ENCODE results near the gene TMPRSS11E. TPM values are rescaled to one million over a fixed set of nuclear protein-coding genes. Genes with fewer than 3 reads are reported as not detected.

Gene TMPRSS11E
- total and polyA plus RNA-seq, 2 experiments from 2014 or later = 1.7 to 1.8 TPM

DNA sequence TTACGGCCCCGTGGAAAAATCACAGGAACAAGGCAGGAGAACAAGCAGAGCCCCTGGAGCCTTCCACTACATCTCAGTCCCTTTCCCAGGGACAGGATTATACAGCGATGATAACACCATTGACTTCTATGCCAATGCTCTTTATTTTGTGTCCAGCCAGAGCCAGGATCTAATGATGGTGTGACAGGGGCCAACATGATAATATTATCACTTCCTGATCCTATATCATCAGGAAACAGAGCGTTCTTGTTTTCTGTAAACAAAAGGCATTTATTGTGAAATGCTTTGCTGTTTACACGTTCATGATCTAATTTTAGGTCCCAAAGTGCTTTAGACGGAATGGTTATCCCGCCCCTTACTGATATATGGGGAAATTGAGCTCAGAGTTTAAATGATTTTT, 12.8 kb downstream of the TMPRSS11E start:
- no peak overlapping the region for H3K4me3 ChIP-seq
- DNase-seq (ENCODE audit: low spot score) = no peak
- TF ChIP-seq, protein P1, sequence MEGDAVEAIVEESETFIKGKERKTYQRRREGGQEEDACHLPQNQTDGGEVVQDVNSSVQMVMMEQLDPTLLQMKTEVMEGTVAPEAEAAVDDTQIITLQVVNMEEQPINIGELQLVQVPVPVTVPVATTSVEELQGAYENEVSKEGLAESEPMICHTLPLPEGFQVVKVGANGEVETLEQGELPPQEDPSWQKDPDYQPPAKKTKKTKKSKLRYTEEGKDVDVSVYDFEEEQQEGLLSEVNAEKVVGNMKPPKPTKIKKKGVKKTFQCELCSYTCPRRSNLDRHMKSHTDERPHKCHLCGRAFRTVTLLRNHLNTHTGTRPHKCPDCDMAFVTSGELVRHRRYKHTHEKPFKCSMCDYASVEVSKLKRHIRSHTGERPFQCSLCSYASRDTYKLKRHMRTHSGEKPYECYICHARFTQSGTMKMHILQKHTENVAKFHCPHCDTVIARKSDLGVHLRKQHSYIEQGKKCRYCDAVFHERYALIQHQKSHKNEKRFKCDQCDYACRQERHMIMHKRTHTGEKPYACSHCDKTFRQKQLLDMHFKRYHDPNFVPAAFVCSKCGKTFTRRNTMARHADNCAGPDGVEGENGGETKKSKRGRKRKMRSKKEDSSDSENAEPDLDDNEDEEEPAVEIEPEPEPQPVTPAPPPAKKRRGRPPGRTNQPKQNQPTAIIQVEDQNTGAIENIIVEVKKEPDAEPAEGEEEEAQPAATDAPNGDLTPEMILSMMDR (IDR thresholded peaks at IDR 0.05; ENCODE audit: poor library complexity) = no peak
- TF ChIP-seq EZH2 (IDR thresholded peaks at IDR 0.05; ENCODE audit: borderline replicate concordance) (no peak), EZH2phosphoT487 (IDR thresholded peaks at IDR 0.05; ENCODE audit: low read depth, severe bottlenecking, unreplicated experiment) (no peak)
- H3K9me2 ChIP-seq (replicated peaks; ENCODE audit: insufficient read depth) = no peaks in the 10 kb centered on the region
- no peaks in the 10 kb centered on the region for H3K27me3 ChIP-seq
- WGBS (ENCODE audit: low lambda C conversion rate, missing lambda C conversion rate) = 73% methylated on average over 7 of the region's 7 CpGs
- no peaks in the 10 kb centered on the region for H3K4me1 ChIP-seq (ENCODE audit: insufficient read depth)
- no peaks in the 10 kb centered on the region for H3K9me3 ChIP-seq (ENCODE audit: low read depth)
- no peaks in the 10 kb centered on the region for H3K79me2 ChIP-seq
- no peak overlapping the region for H3K4me2 ChIP-seq
- no peak overlapping the region for H2AFZ ChIP-seq
- H3K36me3 ChIP-seq (replicated peaks; ENCODE audit: insufficient read depth, low read depth) = no peaks in the 10 kb centered on the region
- H3K27ac ChIP-seq = no peak overlapping the region
- no peaks in the 10 kb centered on the region for H4K20me1 ChIP-seq (ENCODE audit: insufficient read depth, poor library complexity, severe bottlenecking)

GRCh38 chr4:68461790-68462189, 14.5 kb downstream of the TMPRSS11E start:
- no peak overlapping the region for H3K4me3 ChIP-seq
- TF ChIP-seq EZH2phosphoT487 (IDR thresholded peaks at IDR 0.05; ENCODE audit: low read depth, severe bottlenecking, unreplicated experiment) (no peak), EZH2 (IDR thresholded peaks at IDR 0.05; ENCODE audit: borderline replicate concordance) (no peak)
- TF ChIP-seq, protein P1 (IDR thresholded peaks at IDR 0.05; ENCODE audit: poor library complexity) = no peak
- DNase-seq (ENCODE audit: low spot score) = no peak
- H3K79me2 ChIP-seq = no peaks in the 10 kb centered on the region
- H3K9me3 ChIP-seq (ENCODE audit: low read depth) = no peaks in the 10 kb centered on the region
- H3K27ac ChIP-seq = no peak overlapping the region
- H4K20me1 ChIP-seq (ENCODE audit: insufficient read depth, poor library complexity, severe bottlenecking) = no peaks in the 10 kb centered on the region
- H3K27me3 ChIP-seq = no peaks in the 10 kb centered on the region
- H2AFZ ChIP-seq = no peak overlapping the region
- no peaks in the 10 kb centered on the region for H3K4me1 ChIP-seq (ENCODE audit: insufficient read depth)
- no peaks in the 10 kb centered on the region for H3K9me2 ChIP-seq (replicated peaks; ENCODE audit: insufficient read depth)
- no peaks in the 10 kb centered on the region for H3K36me3 ChIP-seq (replicated peaks; ENCODE audit: insufficient read depth, low read depth)
- 100% methylated on average over 3 of the region's 3 CpGs for WGBS (ENCODE audit: low lambda C conversion rate, missing lambda C conversion rate)
- H3K4me2 ChIP-seq = no peak overlapping the region

- Histone ChIP-seq H2AFZ (no peak overlapping the region), H3K27me3 (no peaks in the 10 kb centered on the region), H3K4me2 (no peak overlapping the region), H3K79me2 (no peaks in the 10 kb centered on the region), H4K20me1 (ENCODE audit: insufficient read depth, poor library complexity, severe bottlenecking) (no peaks in the 10 kb centered on the region), H3K9me3 (ENCODE audit: low read depth) (no peaks in the 10 kb centered on the region), H3K4me1 (ENCODE audit: insufficient read depth) (no peaks in the 10 kb centered on the region), H3K27ac (no peak overlapping the region), H3K9me2 (replicated peaks; ENCODE audit: insufficient read depth) (no peaks in the 10 kb centered on the region), H3K36me3 (replicated peaks; ENCODE audit: insufficient read depth, low read depth) (no peaks in the 10 kb centered on the region), H3K4me3 (no peak overlapping the region)
- no peak for DNase-seq (ENCODE audit: low spot score)
- TF ChIP-seq EZH2 (IDR thresholded peaks at IDR 0.05; ENCODE audit: borderline replicate concordance) (no peak), EZH2phosphoT487 (IDR thresholded peaks at IDR 0.05; ENCODE audit: low read depth, severe bottlenecking, unreplicated experiment) (no peak)
- TF ChIP-seq, protein P1 (IDR thresholded peaks at IDR 0.05; ENCODE audit: poor library complexity) = no peak
- 95% methylated on average over 2 of the region's 2 CpGs for WGBS (ENCODE audit: low lambda C conversion rate, missing lambda C conversion rate)
Observed at GRCh38 chr4:68462691-68463090, 15.4 kb downstream of the TMPRSS11E start.

GRCh38 chr4:68463796-68464195, 16.5 kb downstream of the TMPRSS11E start:
- no peak for DNase-seq (ENCODE audit: low spot score)
- no peaks in the 10 kb centered on the region for H4K20me1 ChIP-seq (ENCODE audit: insufficient read depth, poor library complexity, severe bottlenecking)
- H3K9me2 ChIP-seq (replicated peaks; ENCODE audit: insufficient read depth) = no peaks in the 10 kb centered on the region
- WGBS (ENCODE audit: low lambda C conversion rate, missing lambda C conversion rate) = 60% methylated on average over 2 of the region's 2 CpGs
- no peak overlapping the region for H3K4me3 ChIP-seq
- no peaks in the 10 kb centered on the region for H3K79me2 ChIP-seq
- H3K36me3 ChIP-seq (replicated peaks; ENCODE audit: insufficient read depth, low read depth) = no peaks in the 10 kb centered on the region
- H3K27me3 ChIP-seq = no peaks in the 10 kb centered on the region
- H3K4me2 ChIP-seq = no peak overlapping the region
- no peak overlapping the region for H3K27ac ChIP-seq
- no peaks in the 10 kb centered on the region for H3K4me1 ChIP-seq (ENCODE audit: insufficient read depth)
- peaks cover 4% of the 10 kb centered on the region for H3K9me3 ChIP-seq (ENCODE audit: low read depth)
- TF ChIP-seq, protein P1 (IDR thresholded peaks at IDR 0.05; ENCODE audit: poor library complexity) = no peak
- TF ChIP-seq EZH2phosphoT487 (IDR thresholded peaks at IDR 0.05; ENCODE audit: low read depth, severe bottlenecking, unreplicated experiment) (no peak), EZH2 (IDR thresholded peaks at IDR 0.05; ENCODE audit: borderline replicate concordance) (no peak)
- H2AFZ ChIP-seq = no peak overlapping the region

Data from hepatocyte (in vitro differentiated cells).